Esophagus squamous epithelium (tissue), 5 donors: Measurements from ENCODE around the gene TDRD7. TPM values are rescaled to one million over a fixed set of nuclear protein-coding genes. Genes with fewer than 3 reads are reported as not detected.
A peak's percentile ranks its signal among the peaks of the same experiment; 100 is the strongest.

Experiments used
- DNase-seq: peaks from one replicate; lab custom pipeline; 2025; lab: John Stamatoyannopoulos, UW
- H3K27ac ChIP-seq, 4 donors: fragments of 200-600 bp; sonication (generic); one replicate each; pipeline ENCODE4 v1.5.1; 2016 to 2019; ENCODE audit warnings: mild to moderate bottlenecking in 1 of 4
- H3K27me3 ChIP-seq, 4 donors: fragments of 200-600 bp; sonication (generic); 1 replicate in 3 of 4; 2 replicates in 1 of 4; pipeline versions ENCODE4 v1.5.1 to v1.6.0; 2017 to 2021; ENCODE audit warnings: antibody characterized with exemption in 1 of 4
- H3K36me3 ChIP-seq, 3 donors: fragments of 200-600 bp; sonication (generic); one replicate each; pipeline ENCODE4 v1.5.1; 2016 to 2019
- H3K4me1 ChIP-seq, 3 donors: fragments of 200-600 bp; sonication (generic); one replicate each; pipeline ENCODE4 v1.5.1; 2017 to 2019
- H3K4me3 ChIP-seq, 4 donors: fragments of 200-600 bp; sonication (generic); 1 replicate in 3 of 4; 2 replicates in 1 of 4; pipeline ENCODE4 v1.5.1; 2016 to 2019; ENCODE audit warnings: mild to moderate bottlenecking in 2 of 4, moderate library complexity in 1 of 4
- H3K9me3 ChIP-seq, 3 donors: fragments of 200-600 bp; sonication (generic); one replicate each; pipeline ENCODE4 v1.5.1; 2016 to 2019
- CTCF ChIP-seq, 6 experiments: fragments of 450-650 bp in 4 of 6; fragments of 200-600 bp in 2 of 6; sonication (generic) in 2 of 6; IDR thresholded peaks; one replicate each; pipeline ENCODE4 v1.5.1; 2016 to 2019; ENCODE audit warnings: antibody characterized with exemption in 6 of 6, mild to moderate bottlenecking in 4 of 6, moderate library complexity in 4 of 6
- POLR2A ChIP-seq, 4 donors: fragments of 450-650 bp; IDR thresholded peaks; one replicate each; pipeline ENCODE4 v1.6.1; 2017; ENCODE audit warnings: antibody characterized with exemption in 4 of 4, mild to moderate bottlenecking in 4 of 4, moderate library complexity in 3 of 4
- WGBS, 2 donors: methylation state at CpG; one replicate each; pipeline ENCODE4 v1.1.5; 2018; 5-methylcytosine and 5-hydroxymethylcytosine counted together
- intact Hi-C: fragments of 100-400 bp; cut with DNase I; formaldehyde crosslinking; loops from one replicate; pipeline ENCODE4 v1.15.0; 2022
- total RNA-seq, 4 donors: library from RNA; depleted of rRNA; stranded (reverse); fragments of >200 nt; gene quantifications; one replicate each; pipeline ENCODE4 v1.1.0, GENCODE V29; 2016
- donor health status: DM: yes; HTN: yes; CAD: no.

Gene TDRD7
- total RNA-seq, 4 donors from 2014 or later = 7.7 to 11.3 (median 10.2) TPM

- DNase-seq = no peak
- intact Hi-C loops = no loop called here
- no peak for TF ChIP-seq POLR2A (IDR thresholded peaks at IDR 0.05)
- no peak for TF ChIP-seq CTCF (IDR thresholded peaks at IDR 0.05)
- Histone ChIP-seq H3K4me3 (no peak overlapping the region), H3K27me3 (no peaks in the 10 kb centered on the region), H3K36me3 (no peaks in the 10 kb centered on the region), H3K27ac (peak overlapping the region in 3 of 4 donors; percentile 70 to 73 (median 71)), H3K9me3 (no peaks in the 10 kb centered on the region), H3K4me1 (peaks cover 0 to 34% (median 17%) of the 10 kb centered on the region in 3 donors)
- WGBS, 2 donors = 47 to 64% methylated on average over 6 to 7 of the region's 9 CpGs
Observed at GRCh38 chr9:97531888-97532376, 120.0 kb downstream of the TDRD7 start.

GRCh38 chr9:97534185-97534584 lies 122.3 kb downstream of the TDRD7 start:
- no peak for TF ChIP-seq POLR2A (IDR thresholded peaks at IDR 0.05)
- no peak for TF ChIP-seq CTCF (IDR thresholded peaks at IDR 0.05)
- Histone ChIP-seq H3K4me1 (peaks cover 0 to 20% (median 8%) of the 10 kb centered on the region in 3 donors), H3K4me3 (no peak overlapping the region), H3K27ac (no peak overlapping the region), H3K9me3 (no peaks in the 10 kb centered on the region), H3K36me3 (no peaks in the 10 kb centered on the region), H3K27me3 (no peaks in the 10 kb centered on the region)
- WGBS, 2 donors = 90 to 92% methylated on average over 3 of the region's 3 CpGs
- no peak for DNase-seq
- intact Hi-C loops = no loop called here

GRCh38 chr9:97534961-97535594 lies 123.2 kb downstream of the TDRD7 start:
- H3K9me3 ChIP-seq = no peaks in the 10 kb centered on the region
- peaks cover 0 to 12% (median 8%) of the 10 kb centered on the region in 3 donors for H3K4me1 ChIP-seq
- TF ChIP-seq CTCF (IDR thresholded peaks at IDR 0.05) (no peak), POLR2A (IDR thresholded peaks at IDR 0.05) (no peak)
- H3K4me3 ChIP-seq = no peak overlapping the region
- no peaks in the 10 kb centered on the region for H3K27me3 ChIP-seq
- 80 to 82% methylated on average over 9 to 10 of the region's 10 CpGs for WGBS, 2 donors
- H3K36me3 ChIP-seq = no peaks in the 10 kb centered on the region
- no peak for DNase-seq
- no peak overlapping the region for H3K27ac ChIP-seq
- intact Hi-C loops = no loop called here

- no peak overlapping the region for H3K27ac ChIP-seq
- no peaks in the 10 kb centered on the region for H3K9me3 ChIP-seq
- intact Hi-C loops = no loop called here
- H3K27me3 ChIP-seq = no peaks in the 10 kb centered on the region
- no peak for TF ChIP-seq CTCF (IDR thresholded peaks at IDR 0.05)
- no peak for TF ChIP-seq POLR2A (IDR thresholded peaks at IDR 0.05)
- no peaks in the 10 kb centered on the region for H3K36me3 ChIP-seq
- WGBS, 2 donors = 82 to 100% methylated on average over 1 to 3 of the region's 5 CpGs
- DNase-seq = no peak
- H3K4me3 ChIP-seq = no peak overlapping the region
- H3K4me1 ChIP-seq = peaks cover 0 to 12% (median 8%) of the 10 kb centered on the region in 3 donors
Observed at GRCh38 chr9:97535771-97536170, 123.9 kb downstream of the TDRD7 start.

GRCh38 chr9:97536480-97536879 lies 124.6 kb downstream of the TDRD7 start:
- H3K27ac ChIP-seq = no peak overlapping the region
- no peak for TF ChIP-seq POLR2A (IDR thresholded peaks at IDR 0.05)
- TF ChIP-seq CTCF (IDR thresholded peaks at IDR 0.05) = no peak

More at GRCh38 chr9:97536480-97536879, 124.6 kb downstream of the TDRD7 start:
- 83 to 89% methylated on average over 8 to 9 of the region's 9 CpGs for WGBS, 2 donors
- Histone ChIP-seq H3K4me3 (no peak overlapping the region), H3K9me3 (no peaks in the 10 kb centered on the region), H3K36me3 (no peaks in the 10 kb centered on the region), H3K27me3 (no peaks in the 10 kb centered on the region), H3K4me1 (peaks cover 0 to 9% (median 4%) of the 10 kb centered on the region in 3 donors)
- intact Hi-C loops = no loop called here
- no peak for DNase-seq
